T-helper 2 cell treated with Interferon-gamma antibody and Interleukin-4, amounts not matched to agents 5 μg/mL and 100 μg/mL, for 36 hours (primary cell): ENCODE results near the gene MBOAT2.
A peak's percentile ranks its signal among the peaks of the same experiment; 100 is the strongest.

ENCODE experiments used
- DNase-seq: peaks from one replicate; pipeline ENCODE4 v3.0.0; 2021; ENCODE audit warnings: low spot score
- H3K27ac Mint-ChIP-seq: one replicate; pipeline ENCODE4 v1.8.0; 2021; ENCODE audit warnings: mild to moderate bottlenecking, mixed read lengths
- H3K27me3 Mint-ChIP-seq: one replicate; pipeline ENCODE4 v1.8.0; 2021; ENCODE audit warnings: low read depth, mixed read lengths
- H3K36me3 Mint-ChIP-seq: one replicate; pipeline ENCODE4 v1.8.0; 2021; ENCODE audit warnings: low read depth, mixed read lengths
- H3K4me1 Mint-ChIP-seq: one replicate; pipeline ENCODE4 v1.8.0; 2021; ENCODE audit warnings: low read depth, mixed read lengths
- H3K4me3 Mint-ChIP-seq: one replicate; pipeline ENCODE4 v1.8.0; 2022; ENCODE audit warnings: mild to moderate bottlenecking, moderate library complexity, mixed read lengths
- H3K9me3 Mint-ChIP-seq: one replicate; pipeline ENCODE4 v1.8.0; 2021; ENCODE audit warnings: mixed read lengths

Gene MBOAT2

DNA sequence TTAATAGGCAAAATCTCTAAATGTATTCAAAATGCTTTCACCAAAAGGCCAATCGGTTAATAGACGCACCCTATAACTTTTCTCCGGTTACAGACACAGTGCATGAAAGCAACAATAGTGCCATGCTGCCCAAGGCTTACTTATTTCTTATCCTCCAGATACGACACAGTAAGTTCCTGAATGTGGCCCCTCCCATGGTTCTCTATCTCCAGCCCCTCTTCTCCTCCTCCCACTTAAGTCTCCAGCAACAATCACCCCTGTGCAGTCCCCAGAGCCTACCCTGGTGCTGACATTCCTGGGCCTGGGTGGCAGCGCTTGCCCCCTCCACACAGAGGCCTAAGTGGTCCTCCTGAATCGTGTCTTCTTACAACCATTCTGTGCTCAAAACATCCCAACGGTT is 169.6 kb downstream of the MBOAT2 start:
- H3K9me3 Mint-ChIP-seq = no peaks in the 10 kb centered on the region
- H3K36me3 Mint-ChIP-seq = peaks cover 2% of the 10 kb centered on the region
- H3K27ac Mint-ChIP-seq = no peak overlapping the region
- H3K27me3 Mint-ChIP-seq = peaks cover 2% of the 10 kb centered on the region
- no peak for DNase-seq
- peaks cover 32% of the 10 kb centered on the region for H3K4me1 Mint-ChIP-seq
- H3K4me3 Mint-ChIP-seq = no peak overlapping the region

DNA sequence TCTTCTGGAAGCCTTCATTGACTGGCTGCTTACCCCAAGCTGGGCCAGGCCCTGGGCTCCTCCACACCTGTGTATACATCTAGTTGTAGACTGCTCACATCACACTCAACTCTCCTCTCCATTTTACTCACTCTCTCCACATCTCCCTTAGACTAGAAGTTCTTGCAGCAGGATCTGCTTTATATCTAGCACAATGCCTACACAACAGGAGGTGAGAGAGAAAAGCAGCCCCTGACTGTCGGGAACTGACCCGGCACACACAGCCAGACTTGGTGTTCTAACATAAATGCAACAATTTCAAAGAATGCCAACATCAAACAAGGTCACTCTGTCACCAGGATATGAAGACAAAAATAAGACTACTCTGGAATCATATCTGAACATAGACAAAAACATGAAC is 172.0 kb downstream of the MBOAT2 start:
- Mint-ChIP-seq H3K4me3 (no peak overlapping the region), H3K4me1 (peaks cover 30% of the 10 kb centered on the region), H3K27ac (no peak overlapping the region), H3K27me3 (no peaks in the 10 kb centered on the region), H3K36me3 (peaks cover 4% of the 10 kb centered on the region), H3K9me3 (no peaks in the 10 kb centered on the region)
- no peak for DNase-seq

DNA sequence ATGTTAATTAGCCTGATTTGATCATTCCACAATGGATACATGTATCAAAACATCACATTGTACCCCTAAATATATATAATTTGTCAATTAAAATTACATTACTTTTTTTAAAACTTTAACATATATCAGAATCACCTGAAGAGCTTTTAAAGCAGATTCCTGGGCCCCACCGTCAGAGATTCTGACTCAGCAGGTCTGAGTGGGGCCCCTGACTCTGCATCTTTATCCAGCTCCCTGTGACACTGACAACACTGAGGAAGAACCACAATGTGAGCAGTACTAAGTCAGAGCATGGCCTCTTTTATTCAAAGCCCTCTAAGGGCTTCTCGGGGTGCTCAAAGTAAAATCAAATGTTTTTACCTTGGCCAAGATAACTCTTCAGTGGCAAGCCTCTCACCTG is 175.8 kb downstream of the MBOAT2 start:
- Mint-ChIP-seq H3K4me1 (peaks cover 13% of the 10 kb centered on the region), H3K27me3 (no peaks in the 10 kb centered on the region), H3K4me3 (no peak overlapping the region), H3K9me3 (no peaks in the 10 kb centered on the region), H3K27ac (no peak overlapping the region), H3K36me3 (peaks cover 4% of the 10 kb centered on the region)
- DNase-seq = no peak

DNA sequence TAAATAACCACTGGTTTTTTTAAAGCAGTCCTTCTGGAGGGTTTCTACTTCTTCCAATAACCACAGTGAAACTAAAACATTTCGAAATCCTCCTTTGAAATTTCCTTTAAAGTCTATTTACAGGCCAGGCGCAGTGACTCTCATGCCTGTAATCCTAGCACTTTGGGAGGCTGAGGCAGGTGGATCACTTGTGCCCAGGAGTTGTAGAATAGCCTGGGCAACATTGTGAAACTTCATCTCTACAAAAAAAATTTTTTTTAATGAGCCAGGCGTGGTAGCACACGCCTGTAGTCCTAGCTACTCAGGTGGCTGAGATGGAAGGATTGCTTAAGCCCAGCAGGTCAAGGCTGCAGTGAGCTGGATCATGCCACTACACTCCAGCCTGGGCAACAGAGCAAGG is 181.3 kb downstream of the MBOAT2 start:
- DNase-seq = no peak

DNA sequence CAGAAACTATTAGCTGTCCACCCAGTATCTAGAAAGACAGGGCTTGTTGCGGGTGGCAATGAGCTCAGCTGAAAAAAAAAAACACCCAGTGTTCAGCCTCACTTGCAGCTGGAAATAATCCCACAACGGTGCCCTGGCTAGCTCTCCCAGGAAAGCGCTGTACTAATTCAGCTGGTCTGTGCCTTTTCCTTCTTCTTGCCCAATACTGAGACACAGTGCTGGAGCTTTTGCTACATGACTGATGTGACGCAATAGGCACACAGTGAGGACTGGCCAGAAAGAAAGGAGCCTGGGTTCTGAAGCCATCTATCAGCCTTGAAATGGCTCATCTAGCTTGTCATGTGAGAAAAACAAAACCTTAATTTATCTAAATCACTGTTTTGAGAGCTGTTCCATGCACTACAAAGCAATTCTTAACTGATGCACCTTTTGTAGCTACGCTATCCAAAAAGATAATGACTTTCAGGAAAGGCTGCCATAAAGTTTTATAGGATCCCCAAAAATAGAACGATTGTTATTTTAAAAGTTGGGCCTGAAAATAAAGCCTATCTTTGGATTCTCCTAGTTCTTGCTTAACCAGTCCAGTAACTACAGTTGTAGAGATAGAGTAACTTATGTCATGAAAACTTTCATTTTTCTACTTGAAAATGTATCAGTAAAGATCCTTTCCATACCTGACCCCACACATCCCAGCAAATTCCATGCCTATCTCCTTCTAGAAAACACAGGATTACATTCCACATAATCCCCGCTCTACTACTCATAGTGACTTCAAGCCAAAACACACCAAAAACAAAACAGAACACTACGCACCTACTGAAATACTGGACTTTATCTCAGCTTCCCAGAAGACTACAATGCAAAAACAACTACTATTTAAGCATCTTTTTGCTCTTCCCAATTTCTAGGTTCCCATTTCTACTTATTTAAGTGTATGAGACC is 181.9 kb downstream of the MBOAT2 start:
- Mint-ChIP-seq H3K4me1 (no peaks in the 10 kb centered on the region), H3K27ac (no peak overlapping the region), H3K4me3 (no peak overlapping the region), H3K9me3 (no peaks in the 10 kb centered on the region), H3K27me3 (no peaks in the 10 kb centered on the region), H3K36me3 (peaks cover 5% of the 10 kb centered on the region)
- DNase-seq = no peak

More for the DNA sequence above, 181.3 kb downstream of the MBOAT2 start:
- H3K27me3 Mint-ChIP-seq = no peaks in the 10 kb centered on the region
- H3K4me1 Mint-ChIP-seq = no peaks in the 10 kb centered on the region
- H3K36me3 Mint-ChIP-seq = peaks cover 5% of the 10 kb centered on the region
- no peaks in the 10 kb centered on the region for H3K9me3 Mint-ChIP-seq
- H3K4me3 Mint-ChIP-seq = no peak overlapping the region
- H3K27ac Mint-ChIP-seq = no peak overlapping the region

DNA sequence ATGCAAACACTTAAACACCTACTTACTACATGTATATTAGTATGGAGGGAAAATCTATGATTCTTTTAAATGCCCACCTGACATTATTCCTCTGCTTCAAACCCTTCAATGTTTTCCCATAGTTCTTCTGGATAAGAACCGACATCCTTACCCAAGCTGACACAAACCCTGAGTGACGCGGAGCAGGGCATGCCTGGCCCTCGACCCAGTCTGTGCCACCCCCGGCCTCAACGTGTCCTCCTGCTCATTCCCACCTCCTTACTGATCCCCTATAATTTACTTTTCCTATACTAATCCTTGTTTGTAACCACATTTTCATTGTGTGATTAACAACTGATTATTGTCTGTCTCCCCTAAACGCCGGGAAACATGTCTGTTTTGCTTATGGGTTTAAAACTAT is 183.5 kb downstream of the MBOAT2 start:
- Mint-ChIP-seq H3K27ac (no peak overlapping the region), H3K36me3 (peaks cover 5% of the 10 kb centered on the region), H3K4me3 (no peak overlapping the region), H3K4me1 (no peaks in the 10 kb centered on the region), H3K9me3 (no peaks in the 10 kb centered on the region), H3K27me3 (no peaks in the 10 kb centered on the region)
- DNase-seq = no peak

DNA sequence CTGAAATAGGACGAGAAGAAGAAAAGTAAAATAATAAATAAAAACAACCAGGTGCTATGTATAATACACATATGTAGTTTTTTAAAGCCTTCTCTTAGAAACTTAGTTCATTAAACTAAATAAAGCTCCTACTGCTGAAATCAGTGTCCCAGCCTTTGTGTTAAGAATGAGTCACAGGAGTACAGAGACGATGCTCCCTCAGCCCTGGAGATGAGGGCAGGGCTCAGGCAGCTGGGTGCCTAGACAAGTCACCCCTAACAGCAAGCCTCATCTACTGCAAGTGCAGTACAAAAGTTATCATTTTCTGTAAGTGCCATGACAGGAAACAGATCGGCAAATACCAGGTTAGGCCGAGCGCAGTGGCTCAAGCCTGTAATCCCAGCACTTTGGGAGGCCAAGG is 184.3 kb downstream of the MBOAT2 start:
- H3K36me3 Mint-ChIP-seq = peaks cover 8% of the 10 kb centered on the region
- H3K9me3 Mint-ChIP-seq = no peaks in the 10 kb centered on the region
- no peak overlapping the region for H3K27ac Mint-ChIP-seq
- no peaks in the 10 kb centered on the region for H3K27me3 Mint-ChIP-seq
- no peaks in the 10 kb centered on the region for H3K4me1 Mint-ChIP-seq
- no peak overlapping the region for H3K4me3 Mint-ChIP-seq
- no peak for DNase-seq

DNA sequence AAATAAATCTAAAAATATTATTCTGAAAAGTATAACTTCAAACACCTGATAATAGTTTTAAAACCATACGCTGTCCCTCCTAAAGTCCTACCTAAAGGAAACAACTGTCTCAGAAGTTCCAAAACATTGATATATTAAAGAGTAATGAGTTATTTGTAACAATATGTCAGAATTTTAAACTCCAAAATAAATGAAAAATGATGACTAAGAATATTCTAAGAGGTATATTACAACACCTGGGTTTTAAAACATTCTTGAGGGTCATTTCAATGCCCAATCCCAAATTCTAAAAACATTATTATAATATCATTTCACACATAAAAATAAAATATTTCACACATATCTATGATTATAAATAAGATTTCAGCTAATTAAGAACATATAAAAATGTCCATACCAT is 186.3 kb downstream of the MBOAT2 start:
- H3K27me3 Mint-ChIP-seq = no peaks in the 10 kb centered on the region
- H3K4me3 Mint-ChIP-seq = no peak overlapping the region
- no peaks in the 10 kb centered on the region for H3K9me3 Mint-ChIP-seq
- DNase-seq = no peak
- H3K36me3 Mint-ChIP-seq = peaks cover 11% of the 10 kb centered on the region
- H3K4me1 Mint-ChIP-seq = no peaks in the 10 kb centered on the region
- no peak overlapping the region for H3K27ac Mint-ChIP-seq

DNA sequence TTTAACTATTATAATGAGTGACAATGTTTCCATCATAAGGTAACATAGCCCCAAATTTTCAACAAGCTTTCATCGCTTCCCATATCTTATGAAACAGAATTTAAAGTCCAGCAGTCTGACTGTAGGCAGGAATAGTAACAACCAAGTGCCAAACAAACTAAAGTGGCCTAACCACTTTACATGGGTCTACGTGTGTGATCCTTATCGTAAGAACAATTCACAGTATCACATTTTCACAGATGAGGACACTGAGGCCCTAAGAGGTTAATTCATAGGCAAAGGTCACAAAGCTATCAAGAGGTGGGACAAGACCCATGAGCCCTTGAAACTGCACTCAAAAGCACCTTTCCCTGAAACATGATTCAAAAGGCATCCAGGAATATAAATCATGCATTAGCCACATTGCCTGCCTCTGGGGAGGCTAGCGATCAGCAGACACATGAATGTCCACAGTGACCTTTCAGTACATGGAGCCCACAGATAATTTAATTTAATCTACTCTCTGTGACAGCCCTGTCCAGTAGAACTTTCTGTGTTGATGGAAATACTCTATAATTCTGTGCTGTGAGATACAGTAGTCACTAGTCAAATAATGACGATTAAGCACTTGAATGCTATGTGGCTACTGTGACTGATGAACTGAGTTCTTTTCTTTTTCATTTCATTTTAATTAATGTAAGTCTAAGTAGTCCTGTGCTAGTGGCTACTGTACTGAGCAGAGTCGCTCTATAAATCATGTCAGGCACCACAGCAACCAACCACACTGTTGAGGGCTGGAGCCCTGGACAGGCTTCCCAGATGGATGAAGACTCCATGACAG is 196.4 kb downstream of the MBOAT2 start:
- Mint-ChIP-seq H3K4me1 (peaks cover 9% of the 10 kb centered on the region), H3K9me3 (no peaks in the 10 kb centered on the region), H3K4me3 (no peak overlapping the region), H3K36me3 (peaks cover 55% of the 10 kb centered on the region), H3K27me3 (no peaks in the 10 kb centered on the region), H3K27ac (no peak overlapping the region)
- DNase-seq = no peak

DNA sequence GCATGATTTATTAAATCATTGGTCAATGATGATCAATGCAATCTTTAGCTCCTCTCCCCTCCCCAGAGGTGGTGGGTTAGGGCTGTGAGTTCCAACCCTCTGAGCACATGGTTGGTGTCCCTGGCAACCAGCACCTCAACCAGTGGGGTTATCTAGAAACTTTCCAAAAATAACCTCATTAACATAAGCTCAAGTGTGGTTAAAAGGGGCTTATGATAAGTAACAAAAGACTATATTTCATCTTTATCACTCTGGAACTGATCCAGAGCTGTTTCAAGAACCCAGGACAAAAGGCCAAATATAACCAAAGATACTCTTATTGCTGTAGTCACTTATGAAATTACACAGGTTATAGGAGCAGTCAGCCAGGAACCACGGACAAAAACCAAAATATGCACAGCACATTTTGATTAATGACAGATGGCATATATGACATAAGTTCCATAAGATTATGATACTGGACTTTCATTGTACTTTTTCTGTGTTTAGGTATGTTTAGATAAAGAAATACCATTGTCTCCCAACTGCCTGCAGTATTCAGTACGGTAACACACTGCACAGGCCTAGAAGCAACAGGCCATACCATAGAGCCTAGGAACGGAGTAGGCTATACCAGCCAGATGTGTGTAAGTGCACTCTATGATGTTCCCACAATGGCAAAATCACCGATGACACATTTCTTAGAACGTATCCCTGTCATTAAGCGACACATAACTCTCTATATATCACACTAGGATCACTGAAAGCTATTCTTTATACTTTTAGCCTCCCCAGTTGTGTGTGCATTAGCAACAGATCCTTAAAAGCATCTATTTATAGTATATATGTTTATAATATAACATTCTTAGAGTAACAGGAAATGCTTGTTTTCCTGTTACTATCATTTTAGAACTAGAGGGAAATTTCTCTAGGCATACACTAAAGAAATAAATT is 197.9 kb downstream of the MBOAT2 start:
- no peaks in the 10 kb centered on the region for H3K9me3 Mint-ChIP-seq
- peaks cover 55% of the 10 kb centered on the region for H3K36me3 Mint-ChIP-seq
- no peak for DNase-seq
- no peaks in the 10 kb centered on the region for H3K27me3 Mint-ChIP-seq
- H3K4me3 Mint-ChIP-seq = no peak overlapping the region
- H3K27ac Mint-ChIP-seq = no peak overlapping the region
- peaks cover 9% of the 10 kb centered on the region for H3K4me1 Mint-ChIP-seq

DNA sequence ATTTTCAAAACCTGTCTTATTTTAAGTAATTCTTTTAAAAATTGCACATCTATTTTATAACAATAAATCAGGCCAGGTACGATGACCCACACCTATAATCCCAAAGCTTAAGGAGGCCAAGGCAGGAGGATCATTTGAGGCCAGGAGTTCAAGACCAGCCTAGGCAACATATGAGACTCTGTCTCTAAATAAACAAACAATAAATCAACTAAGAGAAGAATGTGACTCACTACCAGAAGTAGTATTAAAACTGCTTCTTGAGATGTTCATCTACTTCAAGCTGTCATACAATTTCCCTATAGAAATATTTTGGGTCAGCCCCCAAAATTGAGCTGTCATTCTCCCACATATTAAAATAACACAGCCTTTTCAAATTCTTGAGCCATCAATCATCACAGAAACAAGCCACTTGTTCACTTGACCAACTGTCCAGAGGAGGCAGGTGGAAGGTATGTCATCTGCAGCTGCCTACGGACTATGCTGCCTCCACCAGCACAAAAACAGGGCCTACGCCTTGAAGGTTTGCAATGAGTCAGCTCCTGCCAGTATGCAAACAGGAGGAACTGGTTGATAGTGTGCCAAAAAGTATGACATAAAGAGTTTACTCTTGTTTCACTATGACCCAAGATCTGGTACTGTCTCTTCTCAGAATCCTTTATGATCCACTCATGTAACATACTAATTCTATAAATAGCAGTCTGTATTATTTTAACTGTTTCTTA is 199.7 kb downstream of the MBOAT2 start:
- peak overlapping the region; percentile 79 for H3K27ac Mint-ChIP-seq
- H3K4me3 Mint-ChIP-seq = no peak overlapping the region
- H3K4me1 Mint-ChIP-seq = peaks cover 9% of the 10 kb centered on the region
- peaks cover 61% of the 10 kb centered on the region for H3K36me3 Mint-ChIP-seq
- DNase-seq = peak; percentile 59
- no peaks in the 10 kb centered on the region for H3K9me3 Mint-ChIP-seq
- no peaks in the 10 kb centered on the region for H3K27me3 Mint-ChIP-seq

DNA sequence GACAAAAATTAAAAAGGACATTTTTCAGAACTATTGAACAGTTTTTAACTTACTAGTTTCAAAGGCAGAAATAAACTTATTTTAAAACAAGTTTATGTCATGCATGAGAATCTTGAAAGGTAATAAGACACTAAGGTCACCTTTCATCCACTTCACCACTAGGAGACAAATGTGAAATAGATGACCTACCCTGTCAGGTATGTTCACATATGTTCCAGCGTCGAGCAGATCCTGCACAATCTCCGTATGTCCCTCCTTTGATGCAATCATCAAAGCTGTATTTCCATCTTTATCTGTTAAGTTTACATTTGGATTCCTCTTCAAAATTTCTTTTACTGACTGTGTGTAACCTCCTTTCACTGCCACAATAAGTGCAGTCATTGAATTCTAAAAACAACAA is 200.7 kb downstream of the MBOAT2 start:
- H3K4me3 Mint-ChIP-seq = no peak overlapping the region
- peaks cover 9% of the 10 kb centered on the region for H3K4me1 Mint-ChIP-seq
- peaks cover 60% of the 10 kb centered on the region for H3K36me3 Mint-ChIP-seq
- no peaks in the 10 kb centered on the region for H3K27me3 Mint-ChIP-seq
- DNase-seq = no peak
- no peaks in the 10 kb centered on the region for H3K9me3 Mint-ChIP-seq
- no peak overlapping the region for H3K27ac Mint-ChIP-seq
